Left hindlimb (tissue), 1 donor: ENCODE measurements around the gene ORMDL2.
"Not testable (repeated sequence)": the region's sequence is repeated elsewhere in the genome, so short reads cannot be mapped to it uniquely, and the experiment has no call there.

Experiments
- DNase-seq: peaks from one replicate; pipeline ENCODE4 v3.0.0-alpha.2; 2018

Gene ORMDL2

DNA sequence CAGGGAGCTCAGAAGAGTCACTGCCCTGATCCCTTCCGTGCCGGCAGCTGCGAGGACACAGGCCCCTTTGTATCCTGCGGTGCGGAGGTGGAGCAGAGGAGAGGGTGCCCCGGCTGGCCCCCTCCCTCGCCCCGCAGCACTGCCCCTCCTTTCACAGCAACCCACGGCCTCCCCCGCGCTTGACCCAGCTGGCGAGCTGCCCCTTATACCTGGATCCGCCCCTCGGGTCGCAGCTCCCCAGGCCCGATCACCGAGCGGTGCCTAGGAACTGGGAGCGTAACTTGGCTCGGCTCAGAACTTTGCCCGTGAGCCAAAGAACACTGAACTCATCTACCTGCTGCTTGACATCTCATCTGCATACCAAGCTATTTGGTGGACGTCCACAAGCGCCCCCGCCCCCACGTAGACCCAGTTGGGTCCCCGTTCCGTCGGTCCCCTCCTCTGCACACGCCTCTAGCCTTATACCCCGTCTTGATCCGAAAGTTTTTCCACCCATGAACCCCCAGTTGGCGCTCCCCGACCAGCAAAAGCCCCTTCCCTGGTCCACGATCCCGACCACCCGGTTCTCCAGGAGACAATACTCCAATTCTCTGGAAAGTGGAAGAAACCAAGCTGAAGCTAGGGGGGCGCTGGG, 12.2 kb downstream of the ORMDL2 start:
- no peak for DNase-seq

DNA sequence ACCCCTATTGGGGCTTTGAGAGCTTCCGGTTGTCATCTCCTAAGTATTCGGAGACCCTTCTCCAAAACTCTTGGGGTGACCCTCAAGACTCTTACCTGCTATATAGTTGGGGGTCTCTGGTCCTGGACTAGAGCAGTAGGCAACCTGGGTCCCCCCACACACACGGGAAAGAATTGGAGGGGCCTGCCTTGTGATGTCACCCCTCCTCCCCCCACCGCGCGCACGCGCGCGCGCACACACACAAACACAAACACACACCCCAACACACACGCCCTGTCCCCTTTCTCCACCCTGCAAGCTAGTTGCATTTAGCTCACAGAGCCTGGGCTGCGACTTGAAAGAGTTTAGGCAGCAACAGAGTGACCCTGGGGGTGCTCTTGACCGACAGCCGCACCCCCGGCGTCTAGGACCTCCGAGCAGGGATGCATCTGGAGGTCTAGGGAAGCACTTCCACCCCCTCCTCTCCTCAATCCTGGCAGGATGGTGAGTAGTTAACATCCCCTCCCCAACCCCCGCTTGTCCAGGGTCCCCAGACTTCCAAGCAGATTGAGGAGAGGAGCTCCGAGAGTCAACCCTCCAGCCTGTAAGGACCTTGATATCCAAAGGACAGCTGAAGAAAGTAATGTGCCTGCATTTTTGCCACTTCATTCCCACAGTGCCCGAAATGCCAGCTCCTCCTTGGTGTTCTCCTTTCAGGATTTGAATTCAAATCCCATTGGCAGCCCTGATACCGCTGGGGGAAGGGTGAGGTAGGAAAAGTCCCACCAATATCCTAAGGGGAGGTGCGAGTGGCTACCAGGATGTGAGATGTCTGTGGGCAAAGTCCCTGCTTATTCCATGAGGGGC, 13.0 kb downstream of the ORMDL2 start:
- peak; percentile 93 for DNase-seq

DNA sequence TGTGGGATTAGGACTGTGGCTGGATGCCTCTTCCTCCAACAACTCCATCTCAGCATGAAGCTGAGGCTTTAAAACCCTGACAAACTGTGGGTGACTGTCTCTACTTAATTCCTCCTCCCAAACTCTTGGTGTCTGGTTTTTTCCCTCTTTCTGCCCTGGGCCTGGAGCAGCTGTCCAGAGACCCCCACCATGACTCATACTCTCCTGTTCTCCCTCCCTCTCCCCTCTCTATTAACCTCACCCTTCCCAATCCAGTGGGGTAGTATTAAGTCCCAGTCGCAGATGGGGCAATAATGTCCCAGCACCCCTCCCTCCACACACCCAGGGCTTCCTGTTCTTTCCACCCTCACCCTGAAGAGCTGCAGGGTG, 13.6 kb downstream of the ORMDL2 start:
- no peak for DNase-seq

DNA sequence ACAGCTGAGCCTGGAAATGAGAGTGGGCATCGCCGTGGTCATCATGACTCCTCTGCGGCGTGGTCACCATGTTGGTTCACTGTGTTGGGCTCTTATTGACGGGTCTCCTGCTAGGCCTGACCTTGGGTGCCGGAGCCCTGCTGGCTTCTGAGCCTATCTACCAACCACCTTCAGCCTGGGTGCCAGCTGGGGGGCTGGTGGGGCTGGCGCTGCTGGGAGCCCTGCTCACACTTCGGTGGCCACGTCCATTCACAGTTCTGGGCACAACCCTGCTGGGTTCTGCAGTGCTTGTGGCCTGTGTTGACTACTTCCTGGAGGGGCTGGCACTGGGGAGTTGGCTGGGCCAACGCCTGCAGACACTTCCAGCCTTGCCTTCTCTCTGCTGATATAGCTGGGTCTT, 15.2 kb downstream of the ORMDL2 start:
- DNase-seq = no peak

DNA sequence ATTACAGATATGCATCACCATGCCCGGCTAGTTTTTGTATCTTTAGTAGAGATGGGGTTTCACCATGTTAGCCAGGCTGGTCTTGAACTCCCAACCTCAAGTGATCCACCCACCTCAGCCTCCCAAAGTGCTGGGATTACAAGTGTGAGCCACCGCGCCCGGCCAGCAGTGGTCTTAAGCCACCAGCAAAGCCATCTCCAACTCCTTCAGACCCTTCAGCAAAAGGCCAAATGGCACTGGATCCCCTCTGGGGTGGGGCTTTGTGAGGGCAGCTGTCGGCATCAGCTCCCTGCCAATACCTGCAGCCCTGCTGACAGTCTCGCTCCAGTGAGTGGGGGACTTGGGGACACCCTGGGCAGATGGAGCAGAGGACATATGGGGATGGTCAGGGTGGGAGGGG, 16.6 kb downstream of the ORMDL2 start:
- not testable (repeated sequence) for DNase-seq

DNA sequence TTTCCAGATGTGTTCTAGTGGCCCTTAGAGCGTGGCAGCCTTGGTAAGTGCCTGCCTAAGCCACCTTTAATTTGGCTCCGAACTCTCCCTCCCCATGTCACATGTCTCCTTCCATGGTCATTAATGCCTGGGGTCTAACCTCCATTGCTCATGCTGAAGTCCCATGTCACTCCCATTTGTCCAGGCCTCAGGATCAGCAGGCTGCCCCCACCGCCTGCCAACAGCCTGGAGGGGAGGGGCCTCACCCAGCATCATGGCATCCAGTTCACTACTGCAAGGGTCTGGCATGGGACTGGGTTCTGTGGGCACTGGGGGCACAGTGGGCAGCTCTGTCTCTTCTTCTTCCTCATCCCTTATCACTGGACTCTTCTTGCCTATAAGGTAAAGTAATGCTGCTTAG, 20.5 kb downstream of the ORMDL2 start:
- no peak for DNase-seq

DNA sequence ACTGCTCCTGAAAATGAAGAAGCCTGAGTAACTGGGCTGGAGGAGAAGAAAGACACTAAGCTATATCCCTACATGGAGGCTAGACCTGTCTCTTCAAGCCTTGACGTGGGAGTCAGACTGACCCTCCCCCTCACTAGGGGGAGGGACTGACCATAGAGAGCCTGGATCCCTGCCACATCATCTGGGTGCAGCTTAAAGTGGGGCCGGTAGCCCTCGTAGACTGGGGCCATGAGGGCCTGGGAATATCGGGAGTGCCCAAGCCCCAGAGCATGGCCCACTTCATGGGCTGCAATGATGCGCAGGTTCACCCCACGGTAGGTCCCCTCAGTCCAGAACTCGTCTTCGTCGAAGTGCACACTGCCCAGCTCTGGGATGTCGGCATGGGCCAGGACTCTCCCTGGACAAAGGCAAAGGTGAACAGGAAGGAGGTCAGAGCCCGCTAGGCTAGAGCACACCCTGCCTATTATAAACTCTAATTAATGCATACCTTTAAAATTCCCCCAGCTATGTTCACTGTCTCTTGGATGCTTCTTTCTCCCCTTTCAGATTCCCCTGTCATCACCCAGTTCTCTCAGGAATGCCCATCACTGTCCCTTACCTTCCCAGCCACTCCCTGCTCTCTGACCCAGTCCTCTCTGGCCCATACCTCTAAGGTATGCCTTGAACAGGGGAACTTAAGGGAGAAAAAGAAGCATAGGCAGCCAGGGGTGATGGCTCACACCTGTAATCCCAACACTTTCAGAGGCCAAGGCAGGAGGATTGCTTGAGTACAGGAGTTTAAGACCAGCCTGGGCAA, 21.7 kb downstream of the ORMDL2 start:
- no peak for DNase-seq

DNA sequence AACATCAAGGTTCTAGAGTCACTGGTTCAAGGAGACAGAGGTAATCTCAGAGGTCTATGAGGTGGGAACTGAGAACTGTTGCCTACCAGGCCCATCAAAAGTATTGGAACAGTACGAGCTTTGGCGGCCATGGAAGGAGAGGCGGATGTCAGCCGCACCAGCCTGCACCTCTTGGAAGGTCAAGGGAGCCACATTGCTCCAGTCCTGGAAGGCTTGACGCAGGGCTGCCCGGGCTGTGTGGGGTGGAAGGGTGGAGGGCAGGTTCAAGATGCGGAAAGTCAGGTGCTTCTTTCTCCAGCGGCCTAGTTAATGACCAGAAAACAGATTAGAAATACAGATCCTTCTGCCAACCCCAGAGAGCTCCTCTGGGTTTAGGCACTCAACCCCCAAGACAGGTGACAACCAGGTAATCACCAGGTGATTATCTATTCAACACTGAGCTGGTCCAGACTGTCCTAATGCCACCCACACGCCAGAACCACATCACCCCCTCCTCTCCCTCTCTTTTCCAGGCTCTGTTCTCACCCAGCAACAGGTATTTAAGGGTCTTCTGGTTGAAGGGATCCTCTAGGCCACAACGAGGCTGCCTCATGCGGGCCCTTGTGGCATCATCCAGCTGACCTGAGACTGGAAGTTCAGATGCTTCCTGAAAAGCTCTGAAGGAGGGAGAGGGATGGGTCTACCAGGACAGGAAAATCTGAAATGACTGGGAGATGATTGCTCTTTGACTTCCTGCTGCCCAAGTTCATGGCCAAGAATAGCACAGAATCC, 22.9 kb downstream of the ORMDL2 start:
- no peak for DNase-seq

DNA sequence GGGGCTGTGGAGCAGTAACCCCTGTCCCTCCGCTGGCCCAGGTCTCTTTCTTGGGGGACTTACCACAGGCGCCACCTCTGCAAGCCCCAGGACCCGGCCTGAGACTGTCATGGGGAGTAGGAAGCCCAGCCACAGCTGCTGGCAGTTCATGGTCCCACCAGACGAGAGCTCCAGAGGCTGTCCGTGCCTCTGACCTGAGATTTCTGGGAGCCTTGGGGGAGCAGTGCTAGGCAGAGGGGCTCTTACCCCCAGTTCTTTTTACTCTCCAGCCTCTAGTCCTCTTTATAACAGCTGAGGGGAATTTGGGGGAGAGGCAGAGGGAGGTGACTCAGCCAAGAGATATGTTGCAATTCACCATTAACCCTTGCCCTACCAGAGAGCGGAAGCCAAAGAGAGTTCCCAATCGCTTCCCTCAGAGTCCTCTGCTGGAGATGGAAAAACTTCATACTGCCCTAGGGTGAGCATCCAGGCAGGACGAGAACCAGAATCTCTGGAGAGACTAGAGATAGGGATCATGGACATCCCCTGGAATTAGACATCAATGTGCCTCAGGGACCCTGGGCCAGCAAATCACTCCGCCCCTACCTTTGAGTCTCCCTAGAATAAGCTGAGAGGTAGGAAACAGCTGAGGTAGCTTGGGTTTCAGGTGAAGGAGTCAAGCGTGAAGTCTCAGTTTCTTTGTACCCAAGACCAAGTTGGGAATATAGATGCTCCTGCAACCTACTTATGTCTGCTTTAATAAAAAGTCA, 25.0 kb downstream of the ORMDL2 start, which contains the start of gene MMP19:
Gene MMP19, minus strand, starts transcription at position 256 of the 749 bp plus-strand sequence. Its CDS starts 106 bp downstream, at position 150.
- DNase-seq = no peak

DNA sequence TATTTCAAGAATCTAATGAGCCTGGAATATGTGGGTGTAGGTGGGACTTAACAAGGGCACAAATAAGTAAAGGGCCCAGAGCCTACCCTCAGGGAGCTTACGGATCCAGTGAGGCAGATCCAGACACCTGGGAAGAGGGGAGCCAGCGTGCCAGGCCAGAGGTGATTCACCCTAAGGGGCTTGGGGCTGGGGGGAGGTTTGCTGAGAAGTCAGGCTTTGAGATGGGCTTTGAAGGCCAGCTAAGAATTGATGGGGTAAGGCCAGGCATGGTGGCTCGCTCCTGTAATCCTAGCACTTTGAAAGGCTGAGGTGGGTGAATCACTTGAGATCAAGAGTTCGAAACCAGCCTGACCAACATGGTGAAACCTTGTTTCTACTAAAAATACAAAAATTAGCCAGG, 25.6 kb downstream of the ORMDL2 start:
- DNase-seq = no peak

DNA sequence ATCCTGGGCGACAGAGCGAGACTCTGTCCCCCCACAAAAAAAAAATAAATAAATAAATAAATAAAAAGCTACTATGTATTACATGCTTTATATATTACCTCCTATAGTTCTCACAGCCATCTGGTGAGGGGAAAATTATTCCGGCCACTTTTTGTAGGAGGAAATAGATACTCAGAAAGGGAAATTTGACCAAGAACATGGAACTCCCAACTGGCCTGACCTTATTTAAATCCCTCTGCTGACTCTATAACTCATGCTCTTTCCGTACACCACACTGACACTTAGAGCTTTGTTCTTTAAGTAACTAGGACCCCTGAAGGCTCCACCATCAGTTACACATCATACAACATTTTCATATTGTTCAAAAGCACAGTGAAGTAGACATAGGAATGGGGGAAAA, 27.1 kb downstream of the ORMDL2 start:
- no peak for DNase-seq

DNA sequence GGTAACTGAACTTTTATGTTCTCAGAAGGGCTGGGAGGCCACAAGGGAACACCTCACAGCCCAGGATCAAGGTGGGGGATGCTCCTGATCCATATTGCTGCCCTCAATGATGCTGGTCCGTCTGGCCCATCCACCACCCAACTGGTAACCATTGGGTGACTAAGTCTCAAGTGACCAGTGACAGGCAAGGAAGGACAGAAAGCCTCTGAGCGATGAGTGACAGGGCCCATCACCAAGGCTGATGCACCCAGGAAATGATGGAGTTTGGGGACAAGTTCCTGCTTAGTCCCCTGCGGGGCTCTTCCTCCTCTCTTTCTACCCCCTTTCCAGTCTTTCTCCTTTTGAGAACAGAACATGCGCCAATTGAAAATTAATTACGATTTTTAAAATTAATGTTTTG, 27.5 kb downstream of the ORMDL2 start:
- no peak for DNase-seq

DNA sequence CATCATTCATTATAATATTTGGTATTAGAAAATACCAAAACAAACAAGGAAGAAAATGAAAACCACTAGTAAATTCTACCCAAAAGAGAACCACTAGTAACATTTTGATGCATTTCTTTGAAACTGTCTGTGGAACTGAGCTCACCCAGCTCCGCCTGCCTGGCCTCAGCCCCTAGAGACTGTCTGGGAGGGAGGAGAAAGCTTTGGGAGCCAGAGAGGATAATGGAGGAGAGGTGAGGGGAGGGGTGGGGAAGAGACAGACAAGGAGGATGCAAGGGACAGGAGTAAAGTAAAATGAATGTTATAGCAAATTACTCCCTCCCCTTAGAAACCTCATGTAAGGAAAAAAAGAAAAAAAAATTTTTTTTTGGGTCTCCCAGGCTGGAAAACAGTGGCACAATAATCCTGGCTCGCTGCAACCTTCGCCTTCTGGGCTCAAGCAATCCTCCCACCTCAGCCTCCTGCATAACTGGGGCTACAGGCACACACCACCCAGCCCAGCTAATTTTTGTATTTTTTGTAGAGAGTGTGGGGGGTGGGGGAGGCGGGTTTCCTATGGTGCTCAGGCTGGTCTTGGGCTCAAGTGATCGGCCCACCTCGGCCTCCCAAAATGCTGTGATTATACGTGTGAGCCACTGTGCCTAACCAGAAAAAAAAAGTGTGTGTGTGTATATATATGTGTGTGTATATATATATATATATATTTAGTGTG, 28.1 kb downstream of the ORMDL2 start:
- no peak for DNase-seq

DNA sequence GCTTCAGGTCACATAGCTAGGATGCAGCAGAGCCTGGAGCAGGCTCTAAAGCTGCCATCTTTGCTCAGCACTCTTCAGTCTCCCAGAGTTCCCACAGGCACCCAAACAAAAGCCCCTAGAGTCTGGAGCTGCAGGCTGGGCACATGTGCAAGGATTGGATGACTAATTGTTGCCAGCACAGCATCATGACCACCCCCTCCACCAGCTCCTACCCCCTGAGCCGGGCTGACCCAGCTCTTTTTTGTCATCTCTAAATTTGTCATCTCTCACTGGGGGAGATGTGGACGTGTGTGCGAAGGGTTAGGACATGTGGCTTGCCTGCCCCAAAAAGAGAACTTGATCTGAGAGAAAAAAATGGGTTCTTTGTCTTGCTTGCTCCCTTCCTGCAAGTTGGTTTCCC, 29.2 kb downstream of the ORMDL2 start:
- DNase-seq = no peak

DNA sequence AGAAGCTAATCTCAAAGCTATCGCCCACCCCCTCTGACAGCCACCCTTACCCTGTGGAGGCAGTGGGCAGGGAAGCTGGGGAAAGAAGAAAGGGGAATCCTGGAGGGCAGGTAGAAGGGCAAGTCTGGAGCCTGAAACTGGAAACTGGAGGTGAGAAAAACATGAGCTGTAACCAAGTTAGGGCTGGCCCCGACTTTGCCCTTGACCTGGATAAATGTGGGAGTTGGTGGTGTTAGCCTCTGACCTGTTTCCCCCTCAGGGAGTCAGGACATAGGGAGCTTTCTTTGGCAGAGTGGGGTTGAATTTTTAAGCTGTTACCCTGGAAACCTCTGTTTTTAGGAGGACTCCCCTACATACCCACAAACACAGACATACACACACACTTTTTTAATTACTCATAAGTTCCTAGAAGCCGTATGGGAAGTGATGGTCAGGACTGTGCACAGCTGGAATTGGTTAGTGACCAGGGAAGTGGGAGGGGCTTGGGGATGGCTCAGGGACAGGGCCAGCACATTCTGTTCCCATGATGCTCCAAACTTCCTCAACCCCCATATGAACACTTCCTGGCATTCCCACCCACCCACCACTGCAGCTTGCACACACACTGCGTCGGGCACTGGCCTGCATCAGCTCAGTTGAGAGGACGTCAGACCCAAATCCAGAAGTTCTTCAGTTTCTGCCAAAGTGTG, 29.9 kb downstream of the ORMDL2 start:
- DNase-seq = peak; percentile 96

DNA sequence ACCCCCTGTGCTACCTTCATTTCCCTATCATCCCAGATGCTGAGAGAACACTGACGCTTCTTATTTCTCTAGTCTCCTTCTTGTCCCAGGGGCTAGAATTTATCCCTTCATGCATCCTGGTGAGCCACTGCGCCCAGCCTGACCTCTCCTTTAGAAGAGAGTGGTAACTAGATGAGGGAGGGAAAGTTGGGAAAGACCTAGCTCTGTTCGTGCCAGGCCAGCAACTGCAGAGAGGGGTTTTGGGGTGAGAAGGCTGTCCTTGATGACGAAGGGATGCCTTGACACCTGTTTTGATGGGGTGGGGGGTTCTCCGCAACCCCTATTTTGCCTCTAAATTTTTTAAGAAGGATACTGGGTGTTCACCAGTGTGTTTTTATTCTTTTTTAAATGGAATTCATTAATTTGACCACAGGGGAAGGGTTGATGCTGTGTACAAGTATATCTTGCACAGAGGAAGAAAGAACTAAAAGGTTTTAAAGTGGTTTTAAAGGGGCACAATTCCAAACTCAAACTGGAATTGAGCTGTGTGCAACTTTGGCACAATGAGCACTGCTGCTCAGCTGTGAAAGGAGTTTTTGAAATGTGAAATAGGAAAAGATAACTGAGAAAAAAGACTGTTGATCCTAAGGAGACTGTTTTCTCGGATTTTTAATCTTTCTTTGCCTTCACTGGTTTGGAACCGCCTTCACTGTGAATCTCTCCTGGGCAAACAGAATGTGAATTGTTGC, 31.9 kb downstream of the ORMDL2 start:
- no peak for DNase-seq

DNA sequence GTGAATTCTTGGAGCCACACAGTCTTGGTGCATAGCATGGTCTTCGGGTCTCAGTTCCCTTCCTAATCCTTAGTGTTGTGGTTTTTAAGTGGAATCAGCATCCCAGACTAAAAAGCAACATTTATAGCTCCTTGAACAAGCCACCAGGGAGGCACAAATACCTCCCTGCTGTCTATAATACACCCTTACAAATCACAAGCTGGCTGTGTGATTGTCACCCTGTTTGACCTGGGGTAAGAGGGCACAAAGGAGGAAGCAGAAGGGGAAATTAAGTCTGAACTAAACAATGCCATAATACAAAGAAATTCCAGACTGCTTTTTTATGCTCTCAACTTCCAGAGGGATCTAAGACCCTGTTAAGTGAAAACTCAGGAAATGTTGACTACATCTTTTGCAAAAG, 32.6 kb downstream of the ORMDL2 start:
- DNase-seq = no peak

DNA sequence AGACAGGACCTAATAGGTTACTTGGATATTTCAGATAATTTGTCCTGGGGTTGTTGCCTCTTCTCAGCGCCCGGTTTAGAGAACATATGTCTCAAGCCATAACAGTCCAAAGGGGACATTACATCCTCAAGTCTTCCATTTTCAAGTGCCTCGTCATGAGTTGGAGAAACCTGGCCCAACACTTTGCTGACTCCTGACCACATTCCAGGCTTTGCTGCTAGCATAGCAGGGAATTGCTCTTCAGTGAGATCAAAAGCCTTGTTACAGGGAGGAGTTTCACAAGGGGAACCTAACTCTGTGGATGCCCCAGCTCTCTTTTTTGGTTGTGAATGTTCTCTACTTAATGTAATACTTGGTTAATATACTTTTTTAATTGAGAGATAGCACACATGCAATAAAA, 33.1 kb downstream of the ORMDL2 start:
- DNase-seq = no peak

DNA sequence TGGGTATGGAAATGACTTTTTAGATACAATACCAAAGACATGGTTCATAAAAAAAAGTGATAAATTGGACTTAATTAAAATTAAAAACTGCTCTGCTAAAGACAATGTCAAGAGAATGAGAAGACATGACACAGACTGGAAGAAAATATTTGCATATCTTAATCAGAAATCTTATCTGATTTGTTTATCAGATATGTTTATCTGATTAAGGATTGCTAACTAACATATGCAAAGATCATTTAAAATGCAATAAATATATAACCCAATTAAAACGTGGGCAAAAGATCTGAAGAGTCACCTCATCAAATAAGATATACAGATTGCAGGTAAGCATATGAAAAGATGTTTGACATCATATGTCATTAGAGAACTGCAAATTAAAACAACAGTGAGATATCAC, 34.9 kb downstream of the ORMDL2 start:
- DNase-seq = no peak

DNA sequence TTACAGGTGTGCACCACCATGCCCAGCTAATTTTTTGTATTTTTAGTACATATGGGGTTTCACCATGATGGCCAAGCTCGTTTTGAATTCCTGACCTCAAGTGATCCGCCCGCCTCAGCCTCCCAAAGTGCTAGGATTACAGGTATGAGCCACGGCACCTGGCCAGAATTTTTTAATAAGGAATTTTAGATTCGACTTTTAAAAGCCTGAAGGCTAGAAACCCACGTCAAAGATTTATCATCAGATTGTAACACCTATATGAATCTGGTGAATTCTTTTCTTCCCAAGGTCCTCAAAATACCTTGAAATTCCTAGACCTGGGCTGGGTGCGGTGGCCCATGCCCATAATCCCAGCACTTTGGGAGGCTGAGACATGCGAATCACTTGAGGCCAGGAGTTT, 43.6 kb downstream of the ORMDL2 start:
- DNase-seq = no peak
